ENCODE data around the gene PTCD1. TPM values are rescaled to one million over a fixed set of nuclear protein-coding genes. Genes with fewer than 3 reads are reported as not detected.

Gene PTCD1
- total and polyA plus RNA-seq, 9 of the 15 experiments (the other 6 are each of a cell fraction or from before 2014, with no cell fraction given): 0.46 to 17.1 (median 6.2) TPM

DNA sequence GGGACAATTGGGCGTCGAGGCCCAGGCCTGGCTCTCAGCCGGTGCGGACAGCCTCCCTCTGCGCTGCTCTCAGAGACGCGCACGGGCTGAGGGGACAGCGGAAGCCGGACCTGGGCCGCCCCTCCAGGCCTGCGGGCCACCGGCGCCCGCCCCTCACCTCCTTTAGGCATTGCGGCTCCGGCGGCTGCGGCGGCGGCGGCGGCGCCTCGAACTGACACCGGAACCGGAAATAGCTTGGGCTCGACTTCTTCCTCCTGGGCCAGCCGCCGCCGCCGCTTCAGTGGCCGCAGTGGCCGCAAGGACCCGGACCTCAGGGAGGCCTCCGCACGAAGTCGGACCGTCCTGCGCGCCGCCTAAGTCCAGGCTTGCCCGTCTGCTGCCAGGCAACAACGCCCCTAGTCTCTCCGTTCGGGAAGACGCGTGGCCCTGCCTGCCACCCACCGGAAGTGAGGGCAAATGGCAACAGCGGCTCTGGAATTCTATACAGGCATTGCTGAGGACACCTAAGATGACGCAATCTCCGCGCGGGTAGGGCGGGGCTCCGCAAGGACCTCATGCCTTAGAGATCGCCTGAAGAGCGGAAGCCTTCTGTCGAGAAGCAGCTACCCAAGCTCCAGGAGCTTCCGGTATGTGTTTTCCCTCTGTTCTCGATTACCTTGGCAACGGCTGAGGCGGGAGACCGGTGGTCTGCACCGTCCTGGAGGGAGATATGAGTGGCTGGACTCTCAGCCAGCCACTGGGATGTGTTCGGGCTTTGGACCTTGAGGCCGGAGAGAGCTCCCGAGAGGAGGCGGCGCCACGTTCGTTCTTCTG is 30.0 kb downstream of the PTCD1 start, which contains the start of the genes BUD31 and PDAP1 (continued):
- TF ChIP-seq, protein P1, sequence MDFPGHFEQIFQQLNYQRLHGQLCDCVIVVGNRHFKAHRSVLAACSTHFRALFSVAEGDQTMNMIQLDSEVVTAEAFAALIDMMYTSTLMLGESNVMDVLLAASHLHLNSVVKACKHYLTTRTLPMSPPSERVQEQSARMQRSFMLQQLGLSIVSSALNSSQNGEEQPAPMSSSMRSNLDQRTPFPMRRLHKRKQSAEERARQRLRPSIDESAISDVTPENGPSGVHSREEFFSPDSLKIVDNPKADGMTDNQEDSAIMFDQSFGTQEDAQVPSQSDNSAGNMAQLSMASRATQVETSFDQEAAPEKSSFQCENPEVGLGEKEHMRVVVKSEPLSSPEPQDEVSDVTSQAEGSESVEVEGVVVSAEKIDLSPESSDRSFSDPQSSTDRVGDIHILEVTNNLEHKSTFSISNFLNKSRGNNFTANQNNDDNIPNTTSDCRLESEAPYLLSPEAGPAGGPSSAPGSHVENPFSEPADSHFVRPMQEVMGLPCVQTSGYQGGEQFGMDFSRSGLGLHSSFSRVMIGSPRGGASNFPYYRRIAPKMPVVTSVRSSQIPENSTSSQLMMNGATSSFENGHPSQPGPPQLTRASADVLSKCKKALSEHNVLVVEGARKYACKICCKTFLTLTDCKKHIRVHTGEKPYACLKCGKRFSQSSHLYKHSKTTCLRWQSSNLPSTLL (IDR thresholded peaks at IDR 0.05): peak; percentile 92
- TF ChIP-seq NFIX (CRISPR knock-in tag; IDR thresholded peaks at IDR 0.05; ENCODE audit: low read depth) (no peak), TCF7 (IDR thresholded peaks at IDR 0.05; ENCODE audit: borderline replicate concordance) (0 out of 2 replicates have a peak, but pooled peaks have one; percentile 16), NR2F6 (CRISPR knock-in tag; IDR thresholded peaks at IDR 0.05) (no peak; the same call in 1 of the 2 replicates), POLR3A (IDR thresholded peaks at IDR 0.05; ENCODE audit: borderline replicate concordance, extremely low read depth, insufficient read depth, insufficient read length) (no peak), CBFA2T3 (IDR thresholded peaks at IDR 0.05) (no peak), FOS (IDR thresholded peaks at IDR 0.05; ENCODE audit: extremely low read depth, insufficient read length) (no peak), ZNF217 (CRISPR knock-in tag; IDR thresholded peaks at IDR 0.05) (no peak), HSF4 (CRISPR knock-in tag; IDR thresholded peaks at IDR 0.05; ENCODE audit: borderline replicate concordance) (no peak)
- TF ChIP-seq, protein P2, sequence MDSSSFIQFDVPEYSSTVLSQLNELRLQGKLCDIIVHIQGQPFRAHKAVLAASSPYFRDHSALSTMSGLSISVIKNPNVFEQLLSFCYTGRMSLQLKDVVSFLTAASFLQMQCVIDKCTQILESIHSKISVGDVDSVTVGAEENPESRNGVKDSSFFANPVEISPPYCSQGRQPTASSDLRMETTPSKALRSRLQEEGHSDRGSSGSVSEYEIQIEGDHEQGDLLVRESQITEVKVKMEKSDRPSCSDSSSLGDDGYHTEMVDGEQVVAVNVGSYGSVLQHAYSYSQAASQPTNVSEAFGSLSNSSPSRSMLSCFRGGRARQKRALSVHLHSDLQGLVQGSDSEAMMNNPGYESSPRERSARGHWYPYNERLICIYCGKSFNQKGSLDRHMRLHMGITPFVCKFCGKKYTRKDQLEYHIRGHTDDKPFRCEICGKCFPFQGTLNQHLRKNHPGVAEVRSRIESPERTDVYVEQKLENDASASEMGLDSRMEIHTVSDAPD (CRISPR knock-in tag; IDR thresholded peaks at IDR 0.05): no peak
